Measurements from ENCODE around the gene SCAP. TPM values are rescaled to one million over a fixed set of nuclear protein-coding genes. Genes with fewer than 3 reads are reported as not detected.

SCAP gene
- total RNA-seq, 4 donors from 2014 or later: 73.4 to 128 (median 88.4) TPM

GRCh38 chr3:47410417-47410720 is 65.4 kb downstream of the SCAP start:
- no peaks in the 10 kb centered on the region for H3K27me3 ChIP-seq
- DNase-seq (ENCODE audit: low spot score in 2 of 2): no peak
- 66 to 81% methylated on average over 10 of the region's 10 CpGs for WGBS, 2 donors
- H3K27ac ChIP-seq: peak overlapping the region in 1 of 4 donors; percentile 20
- no peak overlapping the region for H3K4me3 ChIP-seq
- H3K9me3 ChIP-seq: no peaks in the 10 kb centered on the region
- no peak for TF ChIP-seq CTCF (IDR thresholded peaks at IDR 0.05)
- TF ChIP-seq POLR2A (IDR thresholded peaks at IDR 0.05): no peak
- no peak for TF ChIP-seq EP300 (IDR thresholded peaks at IDR 0.05)
- H3K4me1 ChIP-seq: peaks cover 0 to 37% (median 7%) of the 10 kb centered on the region in 4 donors
- peaks cover 0 to 97% (median 37%) of the 10 kb centered on the region in 3 donors for H3K36me3 ChIP-seq

GRCh38 chr3:47409688-47410416 is 65.9 kb downstream of the SCAP start:
- TF ChIP-seq EP300 (IDR thresholded peaks at IDR 0.05) (no peak), CTCF (IDR thresholded peaks at IDR 0.05) (no peak), POLR2A (IDR thresholded peaks at IDR 0.05) (no peak)
- Histone ChIP-seq H3K27me3 (no peaks in the 10 kb centered on the region), H3K36me3 (peaks cover 0 to 92% (median 37%) of the 10 kb centered on the region in 3 donors), H3K9me3 (no peaks in the 10 kb centered on the region), H3K4me3 (no peak overlapping the region), H3K27ac (peak overlapping the region in 1 of 4 donors; percentile 20), H3K4me1 (peaks cover 0 to 39% (median 12%) of the 10 kb centered on the region in 4 donors)
- 91 to 92% methylated on average over 17 to 26 of the region's 26 CpGs for WGBS, 2 donors
- no peak for DNase-seq (ENCODE audit: low spot score in 2 of 2)

- TF ChIP-seq POLR2A (IDR thresholded peaks at IDR 0.05) (no peak), EP300 (IDR thresholded peaks at IDR 0.05) (no peak), CTCF (IDR thresholded peaks at IDR 0.05) (no peak)
Observed at GRCh38 chr3:47409284-47409683, 66.5 kb downstream of the SCAP start.

GRCh38 chr3:47408839-47409229 is 66.9 kb downstream of the SCAP start:
- no peak overlapping the region for H3K4me3 ChIP-seq
- no peak overlapping the region for H3K27ac ChIP-seq
- no peaks in the 10 kb centered on the region for H3K9me3 ChIP-seq
- no peak for TF ChIP-seq POLR2A (IDR thresholded peaks at IDR 0.05)
- TF ChIP-seq EP300 (IDR thresholded peaks at IDR 0.05): no peak
- TF ChIP-seq CTCF (IDR thresholded peaks at IDR 0.05): no peak
- DNase-seq (ENCODE audit: low spot score in 2 of 2): no peak
- H3K4me1 ChIP-seq: peaks cover 0 to 39% (median 19%) of the 10 kb centered on the region in 4 donors
- WGBS, 2 donors: 85 to 88% methylated on average over 2 to 12 of the region's 15 CpGs
- H3K27me3 ChIP-seq: no peaks in the 10 kb centered on the region
- peaks cover 0 to 82% (median 37%) of the 10 kb centered on the region in 3 donors for H3K36me3 ChIP-seq

More at GRCh38 chr3:47409284-47409683, 66.5 kb downstream of the SCAP start:
- no peak for DNase-seq (ENCODE audit: low spot score in 2 of 2)
- H3K9me3 ChIP-seq: no peaks in the 10 kb centered on the region
- H3K27me3 ChIP-seq: no peaks in the 10 kb centered on the region
- H3K27ac ChIP-seq: no peak overlapping the region
- peaks cover 0 to 39% (median 17%) of the 10 kb centered on the region in 4 donors for H3K4me1 ChIP-seq
- H3K36me3 ChIP-seq: peaks cover 0 to 86% (median 37%) of the 10 kb centered on the region in 3 donors
- H3K4me3 ChIP-seq: no peak overlapping the region
- WGBS, 2 donors: 90 to 92% methylated on average over 13 to 15 of the region's 15 CpGs

Measured in tibial nerve (tissue), 4 donors.